HEK293T (cell line): ENCODE measurements around the gene GINS2.

ENCODE experiments used
- BHLHE40 ChIP-seq: fragments of 450-650 bp; IDR thresholded peaks from 2 replicates; pipeline ENCODE4 v1.6.1; 2016; ENCODE audit warnings: mild to moderate bottlenecking, moderate library complexity, borderline replicate concordance
- L3MBTL2 ChIP-seq: fragments of 450-650 bp; conservative IDR thresholded peaks from 2 replicates; pipeline ENCODE4 v1.6.1; 2016; ENCODE audit warnings: mild to moderate bottlenecking
- TARDBP ChIP-seq: fragments of 450-650 bp; IDR thresholded peaks from 2 replicates; pipeline ENCODE4 v1.6.1; 2016
- TF ChIP-seq, protein P1 (sequence below): fragments of 450-650 bp; IDR thresholded peaks from 2 replicates; pipeline ENCODE4 v1.6.1; 2016

DNA sequence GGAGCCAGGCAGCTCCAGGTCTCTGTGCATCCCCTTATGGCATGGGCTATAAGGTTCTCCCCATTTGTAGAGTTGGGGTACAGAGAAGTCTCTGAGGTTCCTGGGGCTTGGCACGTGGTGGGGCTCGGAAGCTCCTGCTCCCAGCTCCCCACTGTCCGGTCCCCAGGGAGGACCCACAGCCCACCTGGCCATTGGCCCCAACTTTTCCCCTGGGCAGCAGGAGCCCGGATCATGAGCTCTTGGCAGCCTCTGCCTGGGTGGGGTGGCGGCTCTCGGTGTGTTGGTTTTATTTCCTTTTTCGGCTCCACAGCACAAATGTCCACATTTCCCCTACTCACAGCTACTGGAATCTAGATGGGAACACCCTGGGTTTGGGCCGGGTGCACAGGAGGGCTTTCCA is 45.1 kb downstream of the GINS2 start:
- TF ChIP-seq TARDBP (no peak), BHLHE40 (no peak), L3MBTL2 (no peak)
- TF ChIP-seq, protein P1, sequence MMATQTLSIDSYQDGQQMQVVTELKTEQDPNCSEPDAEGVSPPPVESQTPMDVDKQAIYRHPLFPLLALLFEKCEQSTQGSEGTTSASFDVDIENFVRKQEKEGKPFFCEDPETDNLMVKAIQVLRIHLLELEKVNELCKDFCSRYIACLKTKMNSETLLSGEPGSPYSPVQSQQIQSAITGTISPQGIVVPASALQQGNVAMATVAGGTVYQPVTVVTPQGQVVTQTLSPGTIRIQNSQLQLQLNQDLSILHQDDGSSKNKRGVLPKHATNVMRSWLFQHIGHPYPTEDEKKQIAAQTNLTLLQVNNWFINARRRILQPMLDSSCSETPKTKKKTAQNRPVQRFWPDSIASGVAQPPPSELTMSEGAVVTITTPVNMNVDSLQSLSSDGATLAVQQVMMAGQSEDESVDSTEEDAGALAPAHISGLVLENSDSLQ: no peak
